Lower lobe of right lung (tissue), 2 donors: ENCODE data around the gene MTERF2. TPM values are rescaled to one million over a fixed set of nuclear protein-coding genes. Genes with fewer than 3 reads are reported as not detected.
A peak's percentile ranks its signal among the peaks of the same experiment; 100 is the strongest.

Experiments used
- ATAC-seq, 2 donors: fragments of 200-7000 bp; cut with Tn5 transposase; one replicate each; pipeline ENCODE4 v1.9.1; 2020 to 2022; ENCODE audit warnings: mild to moderate bottlenecking in 2 of 2, moderate library complexity in 2 of 2
- DNase-seq: peaks from one replicate; pipeline ENCODE4 v3.0.0-alpha.2; 2020
- H3K27ac ChIP-seq: fragments of 200-600 bp; one replicate; pipeline ENCODE4 v1.8.0; 2022
- H3K27me3 ChIP-seq: fragments of 200-600 bp; one replicate; pipeline ENCODE4 v1.8.0; 2022; ENCODE audit warnings: low read depth
- H3K36me3 ChIP-seq: fragments of 200-600 bp; one replicate; pipeline ENCODE4 v1.8.0; 2022; ENCODE audit warnings: mild to moderate bottlenecking
- H3K4me1 ChIP-seq: fragments of 200-600 bp; one replicate; pipeline ENCODE4 v1.8.0; 2022
- H3K4me3 ChIP-seq: fragments of 200-600 bp; one replicate; pipeline ENCODE4 v1.8.0; 2022; ENCODE audit warnings: mild to moderate bottlenecking
- H3K9me3 ChIP-seq: fragments of 200-600 bp; one replicate; pipeline ENCODE4 v1.8.0; 2022
- intact Hi-C: fragments of 100-400 bp; cut with DNase I; formaldehyde crosslinking; loops from one replicate; pipeline ENCODE4 v1.11.0; 2022
- long read RNA-seq: library from polyadenylated mRNA; unstranded; transcript quantifications from one replicate; pipeline ENCODE4 v2.0.0, GENCODE V29; 2021
- total RNA-seq: library from RNA; stranded (reverse); fragmentation: NEBNext Ultra II Directional; extraction: Animal tissue kit (Norgen Biotek cat#: 25700); gene quantifications from one replicate; pipeline ENCODE4 v1.2.1, GENCODE V29; 2021
- TF ChIP-seq, protein P1 (sequence below): fragments of 200-600 bp; IDR thresholded peaks from one replicate; pipeline ENCODE4 v1.8.0; 2022; ENCODE audit warnings: antibody characterized with exemption, mild to moderate bottlenecking
- donor health status: DM: no; HTN: yes; CAD: no; lungs with severe emphysema.

Gene MTERF2, protein sequence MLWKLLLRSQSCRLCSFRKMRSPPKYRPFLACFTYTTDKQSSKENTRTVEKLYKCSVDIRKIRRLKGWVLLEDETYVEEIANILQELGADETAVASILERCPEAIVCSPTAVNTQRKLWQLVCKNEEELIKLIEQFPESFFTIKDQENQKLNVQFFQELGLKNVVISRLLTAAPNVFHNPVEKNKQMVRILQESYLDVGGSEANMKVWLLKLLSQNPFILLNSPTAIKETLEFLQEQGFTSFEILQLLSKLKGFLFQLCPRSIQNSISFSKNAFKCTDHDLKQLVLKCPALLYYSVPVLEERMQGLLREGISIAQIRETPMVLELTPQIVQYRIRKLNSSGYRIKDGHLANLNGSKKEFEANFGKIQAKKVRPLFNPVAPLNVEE
- 13.6 TPM for total RNA-seq
- long read RNA-seq, transcript MTERF2-207 (2 exons, 3,235 nt) = major isoform, 9 of 16 reads
- long read RNA-seq, partial matches to known transcripts = 0 of 16 reads
- long read RNA-seq, other reads (novel, unspliced or antisense) = 0 of 16 reads

DNA sequence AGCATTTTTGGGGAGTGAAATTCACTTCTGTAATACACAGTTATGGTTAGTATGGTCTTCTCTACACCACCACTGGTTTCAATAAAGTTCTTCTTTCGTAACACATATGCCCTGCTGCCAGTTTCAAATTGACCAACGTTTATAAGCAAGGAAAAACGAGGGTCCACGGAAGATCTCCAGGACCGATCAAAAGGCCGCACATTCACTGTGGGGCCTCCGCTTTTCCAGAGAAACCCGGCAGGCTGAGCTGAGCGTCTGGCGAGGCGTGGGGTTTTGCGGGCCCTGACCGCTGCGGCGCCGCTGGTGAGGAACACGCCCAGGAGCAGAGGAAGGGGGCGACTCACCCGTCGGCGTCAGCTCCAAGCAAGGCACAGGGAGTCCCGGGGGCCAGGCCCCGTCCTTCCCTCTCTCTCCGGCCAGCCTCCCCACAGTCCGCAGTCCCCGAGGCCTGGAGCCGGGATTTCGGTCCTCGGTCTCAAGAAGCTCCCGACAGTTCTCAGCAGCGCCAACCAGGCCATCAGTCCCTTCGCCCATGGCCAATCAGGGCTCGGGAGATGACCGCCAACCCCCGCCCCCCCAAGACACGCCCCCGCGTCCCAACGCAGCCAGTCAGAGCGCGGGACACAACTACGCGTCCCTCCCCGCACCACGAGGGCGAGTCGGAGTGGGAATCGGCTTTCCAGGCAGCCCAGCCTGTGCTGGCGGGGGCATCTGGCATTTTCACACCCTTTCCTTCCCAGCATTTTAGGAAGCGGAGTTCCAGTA is at the start of gene MTERF2:
TSS of gene MTERF2 (minus strand) at position 522 of the 765 bp plus-strand sequence. CDS start 8,432 bp downstream, outside the sequence.
- Histone ChIP-seq H3K9me3 (no peaks in the 10 kb centered on the region), H3K4me3 (peak within 1 kb of the TSS; percentile 81), H3K27ac (peak within 1 kb of the TSS; percentile 90), H3K36me3 (peaks cover 5% of the 10 kb centered on the region), H3K27me3 (no peaks in the 10 kb centered on the region), H3K4me1 (peaks cover 27% of the 10 kb centered on the region)
- ATAC-seq (peak; percentile 99), DNase-seq (peak; percentile 93)
- intact Hi-C loops = no loop called here
- TF ChIP-seq, protein P1, sequence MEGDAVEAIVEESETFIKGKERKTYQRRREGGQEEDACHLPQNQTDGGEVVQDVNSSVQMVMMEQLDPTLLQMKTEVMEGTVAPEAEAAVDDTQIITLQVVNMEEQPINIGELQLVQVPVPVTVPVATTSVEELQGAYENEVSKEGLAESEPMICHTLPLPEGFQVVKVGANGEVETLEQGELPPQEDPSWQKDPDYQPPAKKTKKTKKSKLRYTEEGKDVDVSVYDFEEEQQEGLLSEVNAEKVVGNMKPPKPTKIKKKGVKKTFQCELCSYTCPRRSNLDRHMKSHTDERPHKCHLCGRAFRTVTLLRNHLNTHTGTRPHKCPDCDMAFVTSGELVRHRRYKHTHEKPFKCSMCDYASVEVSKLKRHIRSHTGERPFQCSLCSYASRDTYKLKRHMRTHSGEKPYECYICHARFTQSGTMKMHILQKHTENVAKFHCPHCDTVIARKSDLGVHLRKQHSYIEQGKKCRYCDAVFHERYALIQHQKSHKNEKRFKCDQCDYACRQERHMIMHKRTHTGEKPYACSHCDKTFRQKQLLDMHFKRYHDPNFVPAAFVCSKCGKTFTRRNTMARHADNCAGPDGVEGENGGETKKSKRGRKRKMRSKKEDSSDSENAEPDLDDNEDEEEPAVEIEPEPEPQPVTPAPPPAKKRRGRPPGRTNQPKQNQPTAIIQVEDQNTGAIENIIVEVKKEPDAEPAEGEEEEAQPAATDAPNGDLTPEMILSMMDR = peak; percentile 24

DNA sequence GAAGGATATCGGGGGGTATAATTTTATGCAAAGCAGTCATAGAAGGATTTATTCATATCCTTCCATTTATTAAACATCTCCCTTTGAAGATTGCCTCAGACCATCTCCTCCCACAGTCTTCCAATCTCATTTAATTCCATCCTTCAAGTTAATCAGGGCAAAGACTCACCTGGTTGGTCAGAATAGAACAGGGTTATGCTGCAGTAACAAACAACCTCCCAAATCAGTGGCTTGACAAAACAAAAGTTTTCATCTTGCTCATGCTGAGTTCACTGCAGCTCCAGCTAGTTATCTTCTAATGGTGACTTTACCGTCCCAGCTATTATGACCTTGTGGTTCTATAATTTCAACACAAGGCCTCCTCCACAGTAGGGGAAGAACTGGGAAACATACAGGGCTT is 48.8 kb upstream of the MTERF2 start:
- intact Hi-C loops = no loop called here

DNA sequence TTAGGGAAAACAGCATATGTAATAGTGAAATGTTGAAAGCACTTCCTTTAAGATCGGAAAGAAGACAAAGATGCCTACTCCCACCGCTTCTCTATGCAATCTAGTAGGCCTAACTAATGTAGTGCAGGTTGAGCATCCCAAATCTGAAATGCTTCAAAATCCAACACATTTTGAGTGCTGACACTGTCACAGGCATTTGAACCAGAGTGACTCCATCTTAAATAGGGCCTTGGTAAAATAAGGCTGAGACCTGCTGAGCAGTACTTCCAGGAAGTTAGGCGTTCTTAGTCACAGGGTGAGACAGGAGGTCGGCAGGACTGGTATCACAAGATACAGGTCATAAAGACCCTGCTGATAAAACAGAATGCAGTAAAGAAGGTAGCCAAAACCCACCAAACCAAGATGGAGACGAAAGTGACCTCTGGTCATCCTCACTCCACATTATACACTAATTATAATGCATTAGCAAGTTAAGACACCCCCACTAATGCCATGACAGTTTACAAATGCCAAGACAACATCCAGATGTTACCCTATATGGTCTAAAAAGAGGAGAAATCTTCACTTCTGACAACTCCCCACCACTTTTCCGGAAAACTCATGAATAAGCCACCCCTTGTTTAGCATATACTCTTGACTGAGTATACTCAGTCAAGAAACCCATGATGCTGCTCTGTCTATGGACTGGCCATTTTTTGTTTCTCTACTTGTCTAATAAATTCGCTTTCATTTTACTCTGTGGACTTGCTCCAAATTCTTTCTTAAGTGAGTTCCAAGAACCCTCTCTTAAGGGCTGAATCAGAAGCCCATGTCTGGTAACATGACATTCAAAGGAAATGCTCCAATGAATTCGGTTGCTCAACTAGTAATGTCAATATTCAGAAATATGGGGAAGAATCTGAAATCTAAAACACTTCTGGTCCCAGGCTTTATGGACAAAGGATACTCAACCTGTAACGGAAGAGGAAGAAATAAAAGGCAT is 47.1 kb upstream of the MTERF2 start:
- TF ChIP-seq, protein P1 = no peak
- Histone ChIP-seq H3K4me1 (peaks cover 4% of the 10 kb centered on the region), H3K36me3 (no peaks in the 10 kb centered on the region), H3K9me3 (no peaks in the 10 kb centered on the region), H3K27me3 (no peaks in the 10 kb centered on the region), H3K27ac (no peak overlapping the region), H3K4me3 (no peak overlapping the region)
- intact Hi-C loops = no loop called here
- no peak for DNase-seq
- peak; percentile 27 to 82 for ATAC-seq

More for the DNA sequence above, 48.8 kb upstream of the MTERF2 start:
- TF ChIP-seq, protein P1 = no peak
- ATAC-seq = no peak
- no peak for DNase-seq
- Histone ChIP-seq H3K36me3 (no peaks in the 10 kb centered on the region), H3K27me3 (no peaks in the 10 kb centered on the region), H3K9me3 (no peaks in the 10 kb centered on the region), H3K4me1 (peaks cover 4% of the 10 kb centered on the region), H3K4me3 (no peak overlapping the region), H3K27ac (no peak overlapping the region)

DNA sequence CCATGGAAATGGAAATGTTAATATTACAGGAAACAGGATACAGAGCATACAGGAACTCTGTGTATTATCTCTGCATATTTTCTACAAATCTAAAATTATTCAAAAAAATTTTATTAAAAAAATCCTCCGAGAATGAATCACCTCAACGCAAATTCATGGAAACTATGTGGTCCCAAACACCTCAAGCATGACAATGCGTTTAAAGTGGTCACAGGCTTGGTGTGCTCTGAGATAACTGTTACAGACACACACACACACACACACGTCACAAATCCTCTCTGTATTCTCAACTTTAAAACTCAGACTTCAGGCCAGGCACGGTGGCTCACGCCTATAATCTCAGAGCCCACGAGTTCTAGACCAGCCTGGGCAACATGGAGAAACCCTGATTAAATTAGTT is 45.3 kb upstream of the MTERF2 start:
- no peak overlapping the region for H3K27ac ChIP-seq
- no peaks in the 10 kb centered on the region for H3K36me3 ChIP-seq
- H3K9me3 ChIP-seq = no peaks in the 10 kb centered on the region
- TF ChIP-seq, protein P1 = no peak
- ATAC-seq = no peak
- no peak for DNase-seq
- H3K4me3 ChIP-seq = no peak overlapping the region
- intact Hi-C loops = no loop called here
- H3K4me1 ChIP-seq = peaks cover 18% of the 10 kb centered on the region
- H3K27me3 ChIP-seq = no peaks in the 10 kb centered on the region

DNA sequence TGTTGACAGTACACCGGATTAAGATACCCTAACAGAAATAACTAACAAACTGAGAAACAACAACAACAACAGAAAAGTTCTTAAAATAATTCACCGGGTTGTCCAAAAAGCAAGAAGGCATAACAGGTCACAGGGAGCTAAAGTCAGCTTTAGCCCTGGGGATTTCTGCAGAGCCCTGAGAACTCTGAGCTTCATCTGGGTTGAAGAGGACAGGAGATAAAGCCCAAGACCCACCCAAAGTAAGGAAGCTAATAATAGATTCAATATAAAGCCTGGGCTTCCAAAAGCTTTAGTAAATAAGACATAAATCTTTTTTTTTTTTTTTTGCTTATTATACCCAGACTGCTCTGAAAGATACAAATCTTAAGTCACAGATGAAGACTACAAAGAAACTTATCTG is 44.1 kb upstream of the MTERF2 start:
- H3K36me3 ChIP-seq = no peaks in the 10 kb centered on the region
- no peaks in the 10 kb centered on the region for H3K9me3 ChIP-seq
- no peak for ATAC-seq
- intact Hi-C loops = no loop called here
- H3K4me3 ChIP-seq = no peak overlapping the region
- H3K27ac ChIP-seq = no peak overlapping the region
- peaks cover 24% of the 10 kb centered on the region for H3K4me1 ChIP-seq
- no peaks in the 10 kb centered on the region for H3K27me3 ChIP-seq
- DNase-seq = no peak
- TF ChIP-seq, protein P1 = no peak
